Measurements from ENCODE around the gene PRSS3.
"Not testable (repeated sequence)": the region's sequence is repeated elsewhere in the genome, so short reads cannot be mapped to it uniquely, and the experiment has no call there.

Gene PRSS3

DNA sequence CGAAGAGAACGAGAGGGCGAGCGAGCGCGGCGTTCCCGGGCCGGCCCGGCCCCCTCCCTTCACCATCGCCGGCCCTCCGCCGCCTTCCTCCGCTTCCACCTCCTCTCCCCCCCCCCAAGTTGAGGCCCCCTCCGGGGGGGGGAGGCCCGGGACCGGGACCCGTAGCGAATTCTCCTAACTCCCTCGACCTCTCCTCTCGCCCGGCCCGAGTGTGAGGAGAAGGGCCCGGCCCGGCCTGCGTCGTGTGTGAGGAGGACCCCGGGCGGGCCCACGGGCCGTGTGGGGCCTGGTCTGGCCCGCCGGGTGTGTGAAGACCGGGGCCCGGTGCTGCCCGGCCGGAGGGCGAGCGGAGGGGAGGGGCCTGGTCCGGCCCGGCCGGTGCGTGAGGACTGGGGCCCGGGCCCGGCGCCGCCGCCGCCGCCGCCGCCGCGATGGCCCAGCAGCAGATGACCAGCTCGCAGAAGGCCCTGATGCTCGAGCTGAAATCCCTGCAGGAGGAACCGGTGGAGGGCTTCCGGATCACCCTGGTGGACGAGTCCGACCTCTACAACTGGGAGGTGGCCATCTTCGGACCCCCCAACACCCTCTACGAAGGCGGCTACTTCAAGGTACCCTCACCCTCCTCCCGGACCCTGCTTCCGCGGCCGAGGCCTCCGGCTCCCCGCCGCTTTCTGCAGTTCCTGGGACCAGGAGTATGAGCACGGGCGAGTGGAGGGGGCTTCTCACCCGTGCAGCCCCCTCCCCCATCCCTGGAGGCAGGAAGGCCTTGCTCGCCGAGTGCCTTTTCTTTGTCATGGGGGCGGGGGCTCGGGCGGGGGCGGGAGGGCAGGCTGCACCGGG lies 22.2 kb downstream of the PRSS3 start:
- DNase-seq (ENCODE audit: low read depth in 1 of 2, low spot score in 1 of 2), result peak; percentile 17 to 38

GRCh38 chr9:33818167-33818846 lies 22.9 kb downstream of the PRSS3 start:
- no peak for DNase-seq (ENCODE audit: low read depth in 1 of 2, low spot score in 1 of 2)

GRCh38 chr9:33818847-33819500 lies 23.6 kb downstream of the PRSS3 start:
- no peak for DNase-seq (ENCODE audit: low read depth in 1 of 2, low spot score in 1 of 2)

DNA sequence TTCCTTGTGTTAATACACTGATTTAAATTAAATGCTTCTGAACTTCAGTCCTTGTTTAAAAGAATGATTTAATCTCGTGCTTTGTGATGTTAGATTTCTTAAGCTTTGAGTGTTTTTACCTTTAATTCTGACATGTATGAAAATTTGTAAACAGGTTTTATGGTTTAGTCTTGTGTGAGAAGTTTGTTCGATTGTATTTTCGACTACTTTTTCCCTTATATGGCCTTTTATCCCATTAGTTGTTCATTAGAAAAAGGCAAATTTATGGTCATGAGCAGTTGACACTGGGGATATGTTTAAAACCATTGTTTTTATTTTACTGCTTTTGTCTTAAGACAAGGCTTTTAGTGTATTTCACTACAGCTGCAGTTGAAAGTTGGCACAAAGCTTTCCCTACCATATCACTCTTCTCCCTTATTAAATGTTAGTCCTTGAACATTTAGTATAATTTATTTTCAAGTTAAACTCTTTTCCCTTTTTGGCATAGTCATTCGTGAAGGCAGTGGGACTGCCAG lies 24.9 kb downstream of the PRSS3 start:
- DNase-seq (ENCODE audit: low read depth in 1 of 2, low spot score in 1 of 2), result no peak

DNA sequence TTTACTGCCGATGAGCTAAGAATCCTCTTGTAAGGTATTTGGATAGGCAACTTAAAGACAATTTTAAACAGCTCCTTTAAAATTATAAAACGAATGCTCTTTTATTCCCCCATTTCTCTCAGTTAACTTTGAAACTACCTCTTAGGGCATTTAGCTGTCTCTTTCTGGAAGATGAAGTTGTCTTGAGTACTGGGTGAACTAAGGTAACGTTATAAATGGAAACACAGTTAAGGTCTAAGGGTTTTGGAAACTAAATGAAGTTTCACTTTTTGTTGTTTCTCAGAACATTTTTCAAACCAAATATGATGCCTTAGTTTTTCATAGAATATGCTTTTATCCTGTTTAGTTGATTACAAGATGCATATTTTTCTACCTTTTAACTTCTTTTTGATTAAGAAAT lies 28.4 kb downstream of the PRSS3 start:
- no peak for DNase-seq (ENCODE audit: low read depth in 1 of 2, low spot score in 1 of 2)

DNA sequence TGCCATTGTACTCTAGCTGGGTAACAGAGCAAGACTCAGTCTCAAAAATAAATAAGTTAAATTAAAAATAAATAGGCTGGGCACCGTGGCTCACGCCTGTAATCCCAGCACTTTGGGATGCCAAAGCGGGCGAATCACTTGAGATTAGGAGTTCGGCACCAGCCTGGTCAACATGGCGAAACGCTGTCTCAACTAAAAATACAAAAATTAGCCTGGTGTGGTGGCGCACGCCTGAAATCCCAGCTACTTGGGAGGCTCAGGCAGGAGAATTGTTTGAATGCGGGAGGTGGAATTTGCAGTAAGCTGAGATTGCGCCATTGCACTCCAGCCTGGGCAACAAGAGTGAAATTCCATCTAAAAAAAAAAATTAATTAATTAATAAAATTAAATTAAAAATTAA lies 31.9 kb downstream of the PRSS3 start:
- DNase-seq (ENCODE audit: low read depth in 1 of 2, low spot score in 1 of 2), result not testable (repeated sequence)

- DNase-seq (ENCODE audit: low read depth in 1 of 2, low spot score in 1 of 2), result not testable (repeated sequence)
Observed at GRCh38 chr9:33829641-33830230, 34.4 kb downstream of the PRSS3 start.

GRCh38 chr9:33835625-33836260 lies 40.4 kb downstream of the PRSS3 start:
- DNase-seq (ENCODE audit: low read depth in 1 of 2, low spot score in 1 of 2), result no peak

GRCh38 chr9:33836261-33836660 lies 40.9 kb downstream of the PRSS3 start:
- DNase-seq (ENCODE audit: low read depth in 1 of 2, low spot score in 1 of 2), result not testable (repeated sequence)

- no peak for DNase-seq (ENCODE audit: low read depth in 1 of 2, low spot score in 1 of 2)
Observed at GRCh38 chr9:33837138-33837537, 41.8 kb downstream of the PRSS3 start.

DNA sequence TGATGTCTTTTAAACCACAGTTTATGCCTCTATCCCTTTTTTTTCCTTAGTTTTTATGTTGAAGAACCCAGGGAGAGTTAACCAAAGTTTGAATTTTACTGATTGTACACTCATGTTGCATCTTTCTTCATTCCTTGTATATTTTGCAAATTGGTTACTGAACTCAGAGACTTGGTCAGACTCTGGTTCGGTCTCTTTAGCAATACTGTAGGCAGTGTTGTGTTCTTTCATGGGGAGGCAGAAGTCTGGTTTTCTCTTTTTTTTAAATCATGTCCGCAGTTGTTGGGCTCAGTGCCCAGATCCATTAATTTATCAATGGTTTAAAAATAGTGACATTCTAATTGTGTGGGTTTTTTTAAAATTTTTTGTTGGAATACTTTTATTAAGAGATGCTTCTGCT lies 45.0 kb downstream of the PRSS3 start:
- DNase-seq (ENCODE audit: low read depth in 1 of 2, low spot score in 1 of 2), result no peak

DNA sequence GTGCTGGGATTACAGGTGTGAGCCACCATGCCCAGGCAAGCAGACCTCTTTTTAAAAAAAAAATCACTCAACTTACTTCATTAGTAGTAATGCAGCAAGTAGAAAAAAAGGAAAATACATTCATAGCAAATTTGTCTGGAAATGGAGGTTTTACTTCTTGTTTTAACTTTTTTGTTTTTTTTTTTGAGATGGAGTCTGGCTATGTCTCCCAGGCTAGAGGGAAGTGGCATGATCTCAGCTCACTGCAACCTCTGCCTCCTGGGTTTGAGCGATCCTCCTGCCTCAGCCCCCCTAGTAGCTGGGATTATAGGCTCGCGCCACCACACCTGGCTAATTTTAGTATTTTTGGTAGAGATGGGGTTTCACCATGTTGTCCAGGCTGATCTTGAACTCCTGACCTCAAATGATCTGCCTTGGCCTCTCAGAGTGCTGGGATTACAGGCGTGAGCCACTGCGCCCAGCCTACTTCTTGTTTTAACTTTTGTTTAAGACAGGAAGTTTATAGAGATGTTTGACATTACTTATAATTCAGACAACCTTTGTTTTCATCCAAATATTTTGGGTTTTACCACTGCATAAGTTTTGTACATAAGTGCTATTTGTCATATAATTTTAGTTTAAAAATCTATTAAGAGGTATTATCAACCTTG lies 48.1 kb downstream of the PRSS3 start:
- no peak for DNase-seq (ENCODE audit: low read depth in 1 of 2, low spot score in 1 of 2)

GRCh38 chr9:33846231-33846630 lies 50.9 kb downstream of the PRSS3 start:
- no peak for DNase-seq (ENCODE audit: low read depth in 1 of 2, low spot score in 1 of 2)

- DNase-seq (ENCODE audit: low read depth in 1 of 2, low spot score in 1 of 2), result not testable (repeated sequence)
Observed at GRCh38 chr9:33847894-33848205, 52.5 kb downstream of the PRSS3 start.
